NCI-H526 treated with DMSO at 0.1 percent for 48 hours (cell line): Measurements from ENCODE around the gene BLMH.

Experiments
- DNase-seq: peaks from one replicate; lab custom pipeline; 2025; lab: John Stamatoyannopoulos, UW

Gene BLMH

GRCh38 chr17:30304778-30305177, 13.0 kb upstream of the BLMH start:
- no peak for DNase-seq

GRCh38 chr17:30302241-30302640, 10.5 kb upstream of the BLMH start:
- no peak for DNase-seq

- no peak for DNase-seq
Measured at GRCh38 chr17:30300818-30301217, 9.1 kb upstream of the BLMH start.

- no peak for DNase-seq
Measured at GRCh38 chr17:30299000-30299399, 7.3 kb upstream of the BLMH start.

- DNase-seq: no peak
Measured at GRCh38 chr17:30297715-30298114, 6.0 kb upstream of the BLMH start.

- no peak for DNase-seq
Measured at GRCh38 chr17:30296499-30297080, 4.8 kb upstream of the BLMH start.

GRCh38 chr17:30292286-30292858, 628 bp upstream of the BLMH start:
- DNase-seq: no peak

GRCh38 chr17:30290696-30291542, 825 bp downstream of the BLMH start:
- peak; percentile 71 for DNase-seq

- DNase-seq: no peak
Measured at GRCh38 chr17:30290077-30290476, 1.7 kb downstream of the BLMH start.

- DNase-seq: no peak
Measured at GRCh38 chr17:30279156-30279555, 12.6 kb downstream of the BLMH start.

- DNase-seq: peak; percentile 31
Measured at GRCh38 chr17:30278032-30278431, 13.7 kb downstream of the BLMH start.

- no peak for DNase-seq
Measured at GRCh38 chr17:30275911-30276310, 15.8 kb downstream of the BLMH start.

- DNase-seq: no peak
Measured at GRCh38 chr17:30274887-30275286, 16.9 kb downstream of the BLMH start.

- DNase-seq: no peak
Measured at GRCh38 chr17:30273373-30273772, 18.4 kb downstream of the BLMH start.

GRCh38 chr17:30271102-30271501, 20.6 kb downstream of the BLMH start:
- DNase-seq: no peak

GRCh38 chr17:30267625-30268024, 24.1 kb downstream of the BLMH start:
- DNase-seq: no peak

GRCh38 chr17:30263552-30264333, 28.0 kb downstream of the BLMH start:
- no peak for DNase-seq

- DNase-seq: no peak
Measured at GRCh38 chr17:30256756-30257506, 34.8 kb downstream of the BLMH start.

GRCh38 chr17:30254150-30254549, 37.6 kb downstream of the BLMH start:
- DNase-seq: no peak

- DNase-seq: no peak
Measured at GRCh38 chr17:30253312-30253711, 38.4 kb downstream of the BLMH start.

- DNase-seq: no peak
Measured at GRCh38 chr17:30251931-30252330, 39.8 kb downstream of the BLMH start.

- DNase-seq: no peak
Measured at GRCh38 chr17:30249460-30249859, 42.3 kb downstream of the BLMH start.
